Gastroesophageal sphincter (tissue), 4 donors: ENCODE measurements around the gene TM9SF4. TPM values are rescaled to one million over a fixed set of nuclear protein-coding genes. Genes with fewer than 3 reads are reported as not detected.
"Not testable (repeated sequence)": the region's sequence is repeated elsewhere in the genome, so short reads cannot be mapped to it uniquely, and the experiment has no call there.

Source experiments
- ATAC-seq: fragments of 150-250 bp; one replicate; pipeline ENCODE4 v1.9.1; 2016; ENCODE audit warnings: mild to moderate bottlenecking, moderate library complexity
- H3K27ac ChIP-seq, 4 donors: fragments of 200-600 bp; sonication (generic) in 3 of 4; 1 replicate in 3 of 4; 2 replicates in 1 of 4; pipeline ENCODE4 v1.5.1; 2016 to 2019
- H3K27me3 ChIP-seq: fragments of 200-600 bp; sonication (generic); one replicate; pipeline ENCODE4 v1.5.1; 2019
- H3K36me3 ChIP-seq, 2 donors: fragments of 200-600 bp; sonication (generic); one replicate each; pipeline ENCODE4 v1.5.1; 2019; ENCODE audit warnings: control low read depth in 1 of 2
- H3K4me1 ChIP-seq, 3 donors: fragments of 200-600 bp; sonication (generic); 1 replicate in 2 of 3; 2 replicates in 1 of 3; pipeline ENCODE4 v1.5.1; 2016 to 2019; ENCODE audit warnings: control low read depth in 2 of 3
- H3K4me3 ChIP-seq, 2 donors: fragments of 200-600 bp; sonication (generic); one replicate each; pipeline ENCODE4 v1.5.1; 2019; ENCODE audit warnings: mild to moderate bottlenecking in 1 of 2, moderate library complexity in 1 of 2
- H3K9me3 ChIP-seq, 3 donors: fragments of 200-600 bp; sonication (generic); one replicate each; pipeline ENCODE4 v1.5.1; 2017 to 2019; ENCODE audit warnings: control low read depth in 2 of 3
- EP300 ChIP-seq: sonication (generic); formaldehyde crosslinking; IDR thresholded peaks from one replicate; pipeline ENCODE4 v1.6.1; 2017; ENCODE audit warnings: antibody characterized with exemption, mild to moderate bottlenecking
- POLR2A ChIP-seq, 2 donors: fragments of 450-650 bp; IDR thresholded peaks; one replicate each; pipeline ENCODE4 v1.6.1; 2017; ENCODE audit warnings: antibody characterized with exemption in 2 of 2, mild to moderate bottlenecking in 2 of 2, moderate library complexity in 1 of 2
- POLR2AphosphoS5 ChIP-seq: sonication (generic); formaldehyde crosslinking; IDR thresholded peaks from one replicate; pipeline ENCODE4 v1.6.1; 2017; ENCODE audit warnings: antibody characterized with exemption
- WGBS, 2 donors: methylation state at CpG; one replicate each; pipeline ENCODE4 v1.1.5; 2018; ENCODE audit warnings: low coverage in 1 of 2; 5-methylcytosine and 5-hydroxymethylcytosine counted together
- total RNA-seq, 4 donors: library from RNA; depleted of rRNA; stranded (reverse); fragments of >200 nt; gene quantifications; one replicate each; pipeline ENCODE4 v1.1.0, GENCODE V29; 2016
- TF ChIP-seq, protein P1 (sequence below), 4 experiments: fragments of 200-600 bp in 2 of 4; fragments of 450-650 bp in 2 of 4; sonication (generic) in 1 of 4; IDR thresholded peaks; one replicate each; pipeline ENCODE4 v1.5.1; 2017 to 2019; ENCODE audit warnings: antibody characterized with exemption in 4 of 4, mild to moderate bottlenecking in 2 of 4, moderate library complexity in 2 of 4

The TM9SF4 gene
- total RNA-seq, 4 donors from 2014 or later, result 20.7 to 32.6 (median 22.9) TPM

DNA sequence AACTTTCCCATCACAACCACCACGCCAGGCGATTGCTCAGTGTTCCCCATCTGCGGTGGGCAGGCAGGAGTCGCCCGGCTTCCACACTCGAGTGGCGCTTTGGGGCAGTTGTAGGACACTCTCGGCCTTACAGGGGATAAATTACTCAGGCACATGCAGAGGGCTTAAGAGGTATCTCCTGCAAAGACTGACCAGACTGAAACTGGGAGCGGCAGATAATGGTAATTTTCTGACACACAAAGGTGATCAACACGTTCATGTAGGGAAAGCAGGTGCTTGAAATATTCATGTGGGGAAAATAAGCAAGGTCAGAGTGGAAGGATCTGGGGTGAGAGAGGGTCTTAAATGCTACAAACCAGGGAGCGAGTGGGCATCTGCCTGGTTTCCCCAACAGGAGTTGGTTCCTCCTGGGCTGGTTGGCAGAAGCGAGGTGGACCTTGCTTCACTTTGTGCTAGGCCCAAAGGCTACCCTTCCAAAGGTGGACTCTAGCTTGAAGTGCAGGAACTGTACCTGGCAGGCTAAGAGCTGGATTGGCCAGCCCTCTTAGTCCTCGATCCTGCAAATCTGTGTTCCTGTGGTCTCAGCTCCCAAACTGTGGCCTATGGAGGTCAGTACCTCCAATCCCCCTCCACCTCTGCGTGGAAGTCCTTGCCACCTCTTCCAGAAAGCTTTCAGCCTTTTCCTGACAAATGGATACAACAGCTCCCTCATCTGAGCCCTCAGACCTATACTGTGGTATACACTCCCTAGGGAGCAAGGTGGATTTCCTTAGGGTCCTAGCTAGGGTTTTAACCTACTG, 81.3 kb downstream of the TM9SF4 start:
- 57 to 77% methylated on average over 3 to 6 of the region's 14 CpGs for WGBS, 2 donors
- peaks cover 0 to 67% (median 10%) of the 10 kb centered on the region in 3 donors for H3K4me1 ChIP-seq
- peak overlapping the region; percentile 30 to 85 for H3K4me3 ChIP-seq
- H3K27me3 ChIP-seq, result no peaks in the 10 kb centered on the region
- H3K27ac ChIP-seq, result peak overlapping the region; percentile 5 to 91 (median 88)
- peaks cover 0 to 15% of the 10 kb centered on the region in 2 donors for H3K36me3 ChIP-seq
- ATAC-seq, result no peak
- no peaks in the 10 kb centered on the region for H3K9me3 ChIP-seq
- TF ChIP-seq, protein P1, sequence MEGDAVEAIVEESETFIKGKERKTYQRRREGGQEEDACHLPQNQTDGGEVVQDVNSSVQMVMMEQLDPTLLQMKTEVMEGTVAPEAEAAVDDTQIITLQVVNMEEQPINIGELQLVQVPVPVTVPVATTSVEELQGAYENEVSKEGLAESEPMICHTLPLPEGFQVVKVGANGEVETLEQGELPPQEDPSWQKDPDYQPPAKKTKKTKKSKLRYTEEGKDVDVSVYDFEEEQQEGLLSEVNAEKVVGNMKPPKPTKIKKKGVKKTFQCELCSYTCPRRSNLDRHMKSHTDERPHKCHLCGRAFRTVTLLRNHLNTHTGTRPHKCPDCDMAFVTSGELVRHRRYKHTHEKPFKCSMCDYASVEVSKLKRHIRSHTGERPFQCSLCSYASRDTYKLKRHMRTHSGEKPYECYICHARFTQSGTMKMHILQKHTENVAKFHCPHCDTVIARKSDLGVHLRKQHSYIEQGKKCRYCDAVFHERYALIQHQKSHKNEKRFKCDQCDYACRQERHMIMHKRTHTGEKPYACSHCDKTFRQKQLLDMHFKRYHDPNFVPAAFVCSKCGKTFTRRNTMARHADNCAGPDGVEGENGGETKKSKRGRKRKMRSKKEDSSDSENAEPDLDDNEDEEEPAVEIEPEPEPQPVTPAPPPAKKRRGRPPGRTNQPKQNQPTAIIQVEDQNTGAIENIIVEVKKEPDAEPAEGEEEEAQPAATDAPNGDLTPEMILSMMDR (IDR thresholded peaks at IDR 0.05), result peak in 1 of 4 experiments; percentile 2
- TF ChIP-seq POLR2A (IDR thresholded peaks at IDR 0.05), result no peak
- no peak for TF ChIP-seq EP300

DNA sequence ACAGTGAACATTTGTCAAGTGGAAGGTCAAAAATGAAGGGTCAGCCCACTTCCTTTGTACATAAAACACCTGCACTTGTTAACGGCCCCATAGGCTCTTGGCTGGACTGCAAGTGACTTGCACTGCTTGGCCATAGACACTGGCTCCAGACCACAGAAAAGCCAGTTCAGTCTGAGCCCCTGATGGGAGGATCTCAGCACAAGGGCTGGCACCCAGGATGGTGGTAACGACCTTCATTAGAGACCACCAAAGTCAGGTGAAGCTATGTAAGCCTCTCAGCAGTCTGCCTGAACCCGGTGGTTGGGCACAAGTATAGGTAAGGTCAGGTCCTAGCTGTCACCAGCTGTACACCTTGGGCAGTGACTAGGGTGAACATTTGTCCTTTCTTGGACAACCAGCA, 81.9 kb downstream of the TM9SF4 start:
- Histone ChIP-seq H3K4me3 (no peak overlapping the region), H3K9me3 (no peaks in the 10 kb centered on the region), H3K27ac (peak overlapping the region in 3 of 4 donors; percentile 13 to 88 (median 88)), H3K27me3 (no peaks in the 10 kb centered on the region), H3K36me3 (peaks cover 0 to 21% of the 10 kb centered on the region in 2 donors), H3K4me1 (peaks cover 0 to 65% (median 10%) of the 10 kb centered on the region in 3 donors)
- TF ChIP-seq EP300 (no peak), POLR2A (IDR thresholded peaks at IDR 0.05) (no peak), POLR2AphosphoS5 (no peak)
- TF ChIP-seq, protein P1 (IDR thresholded peaks at IDR 0.05), result no peak
- ATAC-seq, result no peak
- 45 to 100% methylated on average over 1 to 3 of the region's 3 CpGs for WGBS, 2 donors

DNA sequence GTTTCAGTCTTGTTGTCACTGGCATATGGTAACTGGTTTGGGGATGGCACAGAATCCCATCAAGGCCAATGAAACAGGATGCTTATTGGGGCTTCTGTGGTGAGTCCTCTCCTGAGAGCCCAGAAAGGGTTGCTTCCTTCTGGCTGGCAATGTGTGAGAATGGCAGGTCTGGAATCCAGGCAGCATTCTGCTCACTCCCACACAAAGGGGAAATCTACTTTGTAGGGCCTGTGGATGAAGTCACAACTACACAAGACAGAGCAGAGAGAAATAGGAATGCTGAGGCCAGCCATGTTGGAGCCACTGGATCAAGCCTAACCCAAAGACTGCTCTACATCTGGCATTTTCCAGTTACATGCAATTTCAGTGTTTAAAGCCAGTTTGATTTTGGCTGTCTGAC, 82.4 kb downstream of the TM9SF4 start:
- Histone ChIP-seq H3K9me3 (no peaks in the 10 kb centered on the region), H3K36me3 (peaks cover 0 to 25% of the 10 kb centered on the region in 2 donors), H3K27ac (peak overlapping the region in 2 of 4 donors; percentile 13 to 88), H3K4me1 (peaks cover 0 to 62% (median 10%) of the 10 kb centered on the region in 3 donors), H3K4me3 (no peak overlapping the region), H3K27me3 (no peaks in the 10 kb centered on the region)
- ATAC-seq, result no peak
- TF ChIP-seq, protein P1 (IDR thresholded peaks at IDR 0.05), result no peak
- no peak for TF ChIP-seq EP300
- no peak for TF ChIP-seq POLR2AphosphoS5
- TF ChIP-seq POLR2A (IDR thresholded peaks at IDR 0.05), result no peak

DNA sequence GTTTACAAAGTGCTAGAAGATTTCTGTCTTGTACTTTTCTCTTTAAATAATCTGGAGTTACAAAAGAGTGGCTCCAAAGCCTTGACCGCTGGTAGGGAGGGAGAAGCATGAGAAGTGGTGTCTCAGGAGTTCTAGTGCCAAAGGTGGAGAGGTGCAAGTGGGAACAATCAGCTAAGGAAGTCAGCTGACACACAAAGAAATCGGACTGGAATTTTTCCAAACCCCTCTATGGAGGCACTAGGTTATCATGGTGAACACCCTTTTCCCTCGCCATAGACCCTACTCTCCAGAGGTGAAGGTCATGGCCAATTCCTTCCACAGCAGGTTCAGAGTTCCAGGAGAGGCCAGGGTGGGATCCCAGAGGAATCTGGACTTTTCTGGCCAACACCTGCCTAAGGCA, 83.2 kb downstream of the TM9SF4 start:
- no peak overlapping the region for H3K27ac ChIP-seq
- no peaks in the 10 kb centered on the region for H3K9me3 ChIP-seq
- H3K27me3 ChIP-seq, result no peaks in the 10 kb centered on the region
- H3K36me3 ChIP-seq, result peaks cover 0 to 34% of the 10 kb centered on the region in 2 donors
- H3K4me1 ChIP-seq, result peaks cover 0 to 53% (median 10%) of the 10 kb centered on the region in 3 donors
- WGBS, 2 donors, result 41 to 42% methylated on average over 2 to 3 of the region's 3 CpGs
- no peak for ATAC-seq
- TF ChIP-seq EP300 (no peak), POLR2A (IDR thresholded peaks at IDR 0.05) (no peak), POLR2AphosphoS5 (no peak)
- TF ChIP-seq, protein P1 (IDR thresholded peaks at IDR 0.05), result no peak
- no peak overlapping the region for H3K4me3 ChIP-seq

DNA sequence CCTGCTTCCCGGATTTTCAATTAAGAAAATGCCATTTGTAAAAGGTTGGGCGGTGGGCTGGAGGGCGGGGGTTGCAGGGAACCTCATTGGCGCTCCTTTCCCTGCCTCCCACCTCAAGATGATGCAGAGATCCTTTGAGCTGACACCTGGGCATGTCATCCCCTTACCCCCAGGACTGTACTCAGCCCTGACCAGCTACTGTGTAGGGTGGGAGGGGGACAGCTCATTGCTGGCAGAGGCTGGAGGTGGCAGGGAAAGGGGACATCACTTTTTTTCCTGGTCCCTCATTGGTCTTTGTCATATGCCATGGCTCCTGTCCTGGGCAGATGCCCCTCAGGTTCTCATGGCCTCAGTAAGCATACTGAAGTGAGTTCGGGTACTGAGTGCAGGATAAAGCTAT, 83.8 kb downstream of the TM9SF4 start:
- ATAC-seq, H3K9me3 ChIP-seq, H3K4me3 ChIP-seq, H3K27me3 ChIP-seq, H3K27ac ChIP-seq: not testable (repeated sequence)
- WGBS, 2 donors, result 33 to 80% methylated on average over 1 to 5 of the region's 5 CpGs
- peaks cover 0 to 40% of the 10 kb centered on the region in 2 donors for H3K36me3 ChIP-seq
- peaks cover 0 to 47% (median 10%) of the 10 kb centered on the region in 3 donors for H3K4me1 ChIP-seq
